GM23338 (cell line): Measurements from ENCODE around the gene GUCA1A.

ENCODE experiments used
- ETS1 ChIP-seq: IDR thresholded peaks from 2 replicates; pipeline ENCODE4 v1.6.1; 2016; ENCODE audit warnings: antibody characterized with exemption
- POLR2AphosphoS5 ChIP-seq: IDR thresholded peaks from 2 replicates; pipeline ENCODE4 v1.6.1; 2016; ENCODE audit warnings: antibody characterized with exemption, low read depth
- TF ChIP-seq, protein P1 (sequence below), 2 experiments: fragments of 200-600 bp in 1 of 2; sonication (generic) in 1 of 2; conservative IDR thresholded peaks; 2 replicates each; pipeline versions ENCODE4 v1.5.1 to v1.6.1; 2016 to 2017; ENCODE audit warnings: antibody characterized with exemption in 2 of 2, low read depth in 2 of 2, mild to moderate bottlenecking in 2 of 2, moderate library complexity in 1 of 2

DNA sequence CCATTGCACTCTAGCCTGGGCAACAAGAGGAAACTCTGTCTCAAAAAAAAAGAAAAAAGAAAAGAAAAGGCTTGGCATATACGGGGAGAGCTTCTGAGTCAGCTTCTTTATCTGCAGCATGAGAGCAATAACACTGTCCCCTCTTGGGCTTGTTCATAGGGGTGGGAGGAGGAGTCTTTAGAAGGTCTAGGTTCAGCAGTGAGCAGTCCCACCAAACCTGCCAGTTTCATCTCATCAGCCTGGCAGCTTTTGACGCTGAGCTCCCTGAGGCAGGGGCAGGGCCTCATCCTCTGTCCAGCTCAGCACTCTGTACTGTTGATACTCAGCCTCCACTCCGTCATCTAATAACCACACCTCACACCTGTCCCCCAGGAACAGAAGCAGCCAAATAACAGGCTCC lies 25.1 kb upstream of the GUCA1A start:
- TF ChIP-seq ETS1, result no peak
- TF ChIP-seq, protein P1, sequence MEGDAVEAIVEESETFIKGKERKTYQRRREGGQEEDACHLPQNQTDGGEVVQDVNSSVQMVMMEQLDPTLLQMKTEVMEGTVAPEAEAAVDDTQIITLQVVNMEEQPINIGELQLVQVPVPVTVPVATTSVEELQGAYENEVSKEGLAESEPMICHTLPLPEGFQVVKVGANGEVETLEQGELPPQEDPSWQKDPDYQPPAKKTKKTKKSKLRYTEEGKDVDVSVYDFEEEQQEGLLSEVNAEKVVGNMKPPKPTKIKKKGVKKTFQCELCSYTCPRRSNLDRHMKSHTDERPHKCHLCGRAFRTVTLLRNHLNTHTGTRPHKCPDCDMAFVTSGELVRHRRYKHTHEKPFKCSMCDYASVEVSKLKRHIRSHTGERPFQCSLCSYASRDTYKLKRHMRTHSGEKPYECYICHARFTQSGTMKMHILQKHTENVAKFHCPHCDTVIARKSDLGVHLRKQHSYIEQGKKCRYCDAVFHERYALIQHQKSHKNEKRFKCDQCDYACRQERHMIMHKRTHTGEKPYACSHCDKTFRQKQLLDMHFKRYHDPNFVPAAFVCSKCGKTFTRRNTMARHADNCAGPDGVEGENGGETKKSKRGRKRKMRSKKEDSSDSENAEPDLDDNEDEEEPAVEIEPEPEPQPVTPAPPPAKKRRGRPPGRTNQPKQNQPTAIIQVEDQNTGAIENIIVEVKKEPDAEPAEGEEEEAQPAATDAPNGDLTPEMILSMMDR (conservative IDR thresholded peaks at IDR 0.05; ENCODE audit: low read depth in 2 of 2), result no peak
- no peak for TF ChIP-seq POLR2AphosphoS5
